Erythroblast (primary cell): ENCODE results near the gene EIF5A.

ENCODE experiments used
- GATA1 ChIP-seq: IDR thresholded peaks from 2 replicates; pipeline ENCODE4 v1.6.1; 2011; ENCODE audit warnings: low read depth, mild to moderate bottlenecking, control low read depth, low read length, moderate library complexity
- POLR2A ChIP-seq: IDR thresholded peaks from 2 replicates; pipeline ENCODE4 v1.6.1; 2011; ENCODE audit warnings: mild to moderate bottlenecking, low read length

DNA sequence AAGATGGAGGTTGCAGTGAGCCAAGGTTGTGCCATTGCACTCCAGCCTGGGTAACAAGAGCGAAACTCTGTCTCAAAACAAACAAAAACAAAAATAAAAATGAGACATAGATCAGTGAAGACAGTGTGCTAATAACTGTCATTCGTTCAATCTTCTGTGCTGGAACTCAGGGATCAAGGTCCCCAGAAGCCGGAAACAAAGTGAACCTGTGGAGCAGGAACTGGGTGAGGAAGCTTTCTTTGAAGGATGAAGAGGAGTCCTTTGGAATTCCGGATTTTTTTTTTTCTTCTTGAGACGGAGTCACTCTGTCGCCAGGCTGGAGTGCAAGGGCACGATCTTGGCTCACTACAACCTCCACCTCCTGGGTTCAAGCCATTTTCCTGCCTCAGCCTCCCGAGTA lies 28.0 kb upstream of the EIF5A start:
- TF ChIP-seq POLR2A (no peak), GATA1 (no peak)
